HG03097 (cell line): ENCODE results near the gene NTN1.

Source experiments
- ATAC-seq: cut with Tn5 transposase; IDR thresholded peaks from one replicate; pipeline ENCODE4 v1.9.1; 2021; ENCODE audit not compliant: unreplicated experiment, low FRiP score

NTN1 gene

GRCh38 chr17:9185142-9185541, 163.8 kb downstream of the NTN1 start:
- no peak for ATAC-seq

GRCh38 chr17:9185688-9186284, 164.5 kb downstream of the NTN1 start:
- ATAC-seq = no peak

GRCh38 chr17:9187828-9188227, 166.5 kb downstream of the NTN1 start:
- ATAC-seq = no peak

GRCh38 chr17:9188367-9188766, 167.1 kb downstream of the NTN1 start:
- no peak for ATAC-seq

GRCh38 chr17:9189870-9190269, 168.6 kb downstream of the NTN1 start:
- no peak for ATAC-seq

- ATAC-seq = no peak
These were observed 170.7 kb downstream of the NTN1 start for GRCh38 chr17:9192010-9192409.

- ATAC-seq = no peak
These were observed 174.1 kb downstream of the NTN1 start for GRCh38 chr17:9195411-9195810.

GRCh38 chr17:9195961-9196670, 174.8 kb downstream of the NTN1 start:
- ATAC-seq = no peak

GRCh38 chr17:9199571-9200551, 178.6 kb downstream of the NTN1 start:
- no peak for ATAC-seq

- ATAC-seq = no peak
These were observed 179.5 kb downstream of the NTN1 start for GRCh38 chr17:9200699-9201359.

GRCh38 chr17:9202532-9202931, 181.2 kb downstream of the NTN1 start:
- no peak for ATAC-seq

GRCh38 chr17:9203771-9204425, 182.6 kb downstream of the NTN1 start:
- ATAC-seq = no peak

- ATAC-seq = no peak
These were observed 183.5 kb downstream of the NTN1 start for GRCh38 chr17:9204637-9205329.

- ATAC-seq = no peak
These were observed 184.5 kb downstream of the NTN1 start for GRCh38 chr17:9205520-9206409.

GRCh38 chr17:9206410-9206703, 185.0 kb downstream of the NTN1 start:
- ATAC-seq = no peak

- no peak for ATAC-seq
These were observed 185.5 kb downstream of the NTN1 start for GRCh38 chr17:9206741-9207332.

- no peak for ATAC-seq
These were observed 187.2 kb downstream of the NTN1 start for GRCh38 chr17:9208381-9209105.

- ATAC-seq = no peak
These were observed 188.0 kb downstream of the NTN1 start for GRCh38 chr17:9209347-9209746.
